AG08396 (cell line): ENCODE results near the gene EFCAB5.
A peak's percentile ranks its signal among the peaks of the same experiment; 100 is the strongest.
"Not testable (repeated sequence)": the region's sequence is repeated elsewhere in the genome, so short reads cannot be mapped to it uniquely, and the experiment has no call there.

Source experiments
- DNase-seq: peaks from one replicate; pipeline ENCODE4 v3.0.0; 2012; ENCODE audit warnings: low spot score, mixed read lengths

Gene EFCAB5

GRCh38 chr17:30005709-30006320, 64.4 kb downstream of the EFCAB5 start:
- no peak for DNase-seq

- not testable (repeated sequence) for DNase-seq
Observed at GRCh38 chr17:30011934-30012333, 70.5 kb downstream of the EFCAB5 start.

- peak; percentile 38 for DNase-seq
Observed at GRCh38 chr17:30021708-30022317, 80.4 kb downstream of the EFCAB5 start.

- not testable (repeated sequence) for DNase-seq
Observed at GRCh38 chr17:30025325-30025724, 83.9 kb downstream of the EFCAB5 start.

GRCh38 chr17:30027676-30028075, 86.2 kb downstream of the EFCAB5 start:
- no peak for DNase-seq

- DNase-seq: no peak
Observed at GRCh38 chr17:30031214-30031869, 89.9 kb downstream of the EFCAB5 start.

GRCh38 chr17:30035369-30035768, 93.9 kb downstream of the EFCAB5 start:
- DNase-seq: no peak

- DNase-seq: not testable (repeated sequence)
Observed at GRCh38 chr17:30040719-30041518, 99.5 kb downstream of the EFCAB5 start.

- DNase-seq: no peak
Observed at GRCh38 chr17:30041551-30041950, 100.1 kb downstream of the EFCAB5 start.

- DNase-seq: no peak
Observed at GRCh38 chr17:30062372-30062771, 120.9 kb downstream of the EFCAB5 start.

- DNase-seq: no peak
Observed at GRCh38 chr17:30064738-30065137, 123.3 kb downstream of the EFCAB5 start.

GRCh38 chr17:30068465-30068864, 127.0 kb downstream of the EFCAB5 start:
- no peak for DNase-seq

GRCh38 chr17:30074254-30074653, 132.8 kb downstream of the EFCAB5 start:
- no peak for DNase-seq

- DNase-seq: no peak
Observed at GRCh38 chr17:30074730-30075129, 133.3 kb downstream of the EFCAB5 start.

- no peak for DNase-seq
Observed at GRCh38 chr17:30082773-30083172, 141.3 kb downstream of the EFCAB5 start.

GRCh38 chr17:30084788-30085187, 143.4 kb downstream of the EFCAB5 start:
- no peak for DNase-seq

GRCh38 chr17:30086896-30087295, 145.5 kb downstream of the EFCAB5 start:
- DNase-seq: no peak

GRCh38 chr17:30087431-30087830, 146.0 kb downstream of the EFCAB5 start:
- DNase-seq: not testable (repeated sequence)

- no peak for DNase-seq
Observed at GRCh38 chr17:30091121-30091670, 149.8 kb downstream of the EFCAB5 start.

GRCh38 chr17:30091771-30092170, 150.3 kb downstream of the EFCAB5 start:
- peak; percentile 32 for DNase-seq

- no peak for DNase-seq
Observed at GRCh38 chr17:30092886-30093285, 151.5 kb downstream of the EFCAB5 start.

GRCh38 chr17:30093463-30094147, 152.2 kb downstream of the EFCAB5 start:
- DNase-seq: peak; percentile 75
